H1 (cell line): ENCODE measurements around the gene EPSTI1. TPM values are rescaled to one million over a fixed set of nuclear protein-coding genes. Genes with fewer than 3 reads are reported as not detected.

Source experiments
- CTCF ChIA-PET: fragments of 300-600 bp; sonication (Branson Sonifier 250); formaldehyde crosslinking; loops from one replicate; lab custom pipeline; 2021; ENCODE audit not compliant: partially characterized antibody; lab: Charles Lee
- POLR2A ChIA-PET: fragments of 300-600 bp; sonication (Branson Sonifier 250); formaldehyde crosslinking; loops from one replicate; lab custom pipeline; 2021; ENCODE audit warnings: inconsistent platforms; ENCODE audit not compliant: partially characterized antibody; lab: Charles Lee
- DNase-seq, 2 experiments: peaks; one replicate each; pipeline versions ENCODE4 v3.0.0 to v3.0.0-alpha.2; 2010 to 2022; ENCODE audit warnings: low spot score in 2 of 2, low read depth in 1 of 2, mixed read lengths in 1 of 2
- FAIRE-seq: peaks from 2 replicates; lab custom pipeline; 2011; peaks lifted over from hg19 to GRCh38; lab: Jason Lieb, UNC
- H2AFZ ChIP-seq: 2 replicates; pipeline ENCODE4 v1.8.1; 2012; ENCODE audit warnings: low read length, inconsistent platforms
- H2AK5ac ChIP-seq: 2 replicates; pipeline ENCODE4 v1.6.1; 2013; ENCODE audit warnings: low read depth, low read length
- H2BK120ac ChIP-seq: replicated peaks from 2 replicates; pipeline ENCODE3; 2013; ENCODE audit warnings: low read depth, low read length, inconsistent platforms
- H2BK12ac ChIP-seq: 2 replicates; pipeline ENCODE4 v1.6.1; 2013; ENCODE audit warnings: low read depth, low read length
- H2BK15ac ChIP-seq: 2 replicates; pipeline ENCODE4 v1.6.1; 2013; ENCODE audit warnings: low read length
- H2BK20ac ChIP-seq: 2 replicates; pipeline ENCODE4 v1.6.1; 2013; ENCODE audit warnings: low read length
- H2BK5ac ChIP-seq: 2 replicates; pipeline ENCODE4 v1.6.1; 2013; ENCODE audit warnings: low read depth, low read length
- H3K14ac ChIP-seq: 2 replicates; pipeline ENCODE4 v1.6.1; 2013; ENCODE audit warnings: inconsistent platforms; ENCODE audit not compliant: insufficient read length
- H3K18ac ChIP-seq: 2 replicates; pipeline ENCODE4 v1.6.1; 2013; ENCODE audit warnings: low read length; ENCODE audit errors: extremely low read depth
- H3K23ac ChIP-seq: 2 replicates; pipeline ENCODE4 v1.6.1; 2013; ENCODE audit warnings: inconsistent platforms; ENCODE audit not compliant: insufficient read length
- H3K23me2 ChIP-seq: 2 replicates; pipeline ENCODE4 v1.6.1; 2013; ENCODE audit warnings: low read depth, low read length
- H3K27ac ChIP-seq: 2 replicates; pipeline ENCODE4 v1.6.1; 2011; ENCODE audit warnings: low read depth, low read length, inconsistent platforms
- H3K27me3 ChIP-seq, 4 experiments: replicated peaks in 1 of 4; 1 replicate in 1 of 4; 2 replicates in 3 of 4; pipeline versions ENCODE4 v1.6.1 to v1.8.1; 2011 to 2013; ENCODE audit warnings: low read length in 3 of 4, mild to moderate bottlenecking in 3 of 4, inconsistent platforms in 2 of 4, mixed read lengths in 2 of 4, moderate library complexity in 1 of 4; ENCODE audit not compliant: control insufficient read depth in 3 of 4, insufficient read depth in 3 of 4; ENCODE audit errors: extremely low read depth in 1 of 4
- H3K36me3 ChIP-seq, 4 experiments: 2 replicates each; pipeline versions ENCODE4 v1.6.1 to v1.8.1; 2011 to 2013; ENCODE audit warnings: mild to moderate bottlenecking in 4 of 4, low read length in 3 of 4, moderate library complexity in 2 of 4, control low read depth in 1 of 4, inconsistent platforms in 1 of 4; ENCODE audit not compliant: insufficient read depth in 4 of 4, control insufficient read depth in 2 of 4
- H3K4ac ChIP-seq: replicated peaks from 2 replicates; pipeline ENCODE3; 2013; ENCODE audit warnings: low read length, low read depth, mixed read lengths, inconsistent platforms; ENCODE audit not compliant: insufficient read length
- H3K4me1 ChIP-seq, 4 experiments: replicated peaks in 1 of 4; 1 replicate in 1 of 4; 2 replicates in 3 of 4; pipeline versions ENCODE4 v1.6.1 to v1.8.1; 2011 to 2013; ENCODE audit warnings: low read length in 3 of 4, inconsistent platforms in 2 of 4, mixed read lengths in 1 of 4; ENCODE audit not compliant: insufficient read depth in 4 of 4, control insufficient read depth in 3 of 4
- H3K4me2 ChIP-seq, 2 experiments: 2 replicates each; pipeline versions ENCODE4 v1.6.1 to v1.8.1; 2011 to 2013; ENCODE audit warnings: low read depth in 2 of 2, low read length in 2 of 2, control low read depth in 1 of 2, inconsistent platforms in 1 of 2, mild to moderate bottlenecking in 1 of 2; ENCODE audit not compliant: insufficient read depth in 1 of 2
- H3K4me3 ChIP-seq, 4 experiments: fragments of 200-600, 300-600 bp in 1 of 4; sonication (generic), shearing (Covaris generic), sonication (Bioruptor Twin) in 1 of 4; 2 replicates each; pipeline versions ENCODE4 v1.5.1 to v1.8.1; 2011 to 2016; ENCODE audit warnings: low read length in 4 of 4, low read depth in 3 of 4, control low read depth in 2 of 4, inconsistent platforms in 2 of 4, mild to moderate bottlenecking in 2 of 4, mixed read lengths in 1 of 4, moderate library complexity in 1 of 4; ENCODE audit not compliant: insufficient read depth in 2 of 4; ENCODE audit errors: extremely low read depth in 1 of 4
- H3K56ac ChIP-seq: replicated peaks from 2 replicates; pipeline ENCODE3; 2013; ENCODE audit warnings: low read depth, mild to moderate bottlenecking, mixed read lengths, low read length, inconsistent platforms; ENCODE audit not compliant: insufficient read length
- H3K79me1 ChIP-seq: 2 replicates; pipeline ENCODE4 v1.6.1; 2013; ENCODE audit warnings: low read depth, low read length, control low read depth
- H3K79me2 ChIP-seq, 2 experiments: 2 replicates each; pipeline versions ENCODE4 v1.6.1 to v1.8.1; 2012 to 2013; ENCODE audit warnings: low read length in 2 of 2, mild to moderate bottlenecking in 2 of 2, inconsistent platforms in 1 of 2; ENCODE audit not compliant: insufficient read depth in 2 of 2, control insufficient read depth in 1 of 2
- H3K9ac ChIP-seq, 4 experiments: replicated peaks in 1 of 4; 1 replicate in 1 of 4; 2 replicates in 3 of 4; pipeline versions ENCODE4 v1.6.1 to v1.8.1; 2011 to 2013; ENCODE audit warnings: low read depth in 3 of 4, low read length in 3 of 4, control low read depth in 2 of 4, mild to moderate bottlenecking in 2 of 4, moderate library complexity in 2 of 4, inconsistent platforms in 1 of 4; ENCODE audit errors: extremely low read depth in 1 of 4
- H3K9me3 ChIP-seq, 2 experiments: 2 replicates each; pipeline versions ENCODE4 v1.6.1 to v1.8.1; 2012 to 2013; ENCODE audit warnings: mild to moderate bottlenecking in 2 of 2, moderate library complexity in 2 of 2, control low read depth in 1 of 2, inconsistent platforms in 1 of 2, low read depth in 1 of 2, low read length in 1 of 2, mixed read lengths in 1 of 2; ENCODE audit not compliant: insufficient read depth in 2 of 2
- H4K20me1 ChIP-seq, 2 experiments: replicated peaks in 1 of 2; 2 replicates each; pipeline versions ENCODE3 to v1.8.1; 2011 to 2013; ENCODE audit warnings: inconsistent platforms in 2 of 2, low read length in 2 of 2, mild to moderate bottlenecking in 1 of 2; ENCODE audit not compliant: insufficient read depth in 2 of 2, control insufficient read depth in 1 of 2
- H4K5ac ChIP-seq: 2 replicates; pipeline ENCODE4 v1.6.1; 2013; ENCODE audit warnings: low read length, low read depth, mixed read lengths, inconsistent platforms; ENCODE audit not compliant: insufficient read length
- H4K8ac ChIP-seq: 2 replicates; pipeline ENCODE4 v1.8.0; 2013; ENCODE audit warnings: mild to moderate bottlenecking, moderate library complexity, low read length, inconsistent platforms; ENCODE audit not compliant: insufficient read depth; ENCODE audit errors: extremely low read depth
- H4K91ac ChIP-seq: replicated peaks from 2 replicates; pipeline ENCODE3; 2013; ENCODE audit warnings: low read length, mixed read lengths, inconsistent platforms; ENCODE audit not compliant: insufficient read length
- CEBPB ChIP-seq: IDR thresholded peaks from 2 replicates; pipeline ENCODE4 v1.6.1; 2012; ENCODE audit warnings: low read depth, low read length
- RFX5 ChIP-seq: IDR thresholded peaks from 2 replicates; pipeline ENCODE4 v1.6.1; 2011; ENCODE audit warnings: low read depth, low read length, improper control_type of control experiment, borderline replicate concordance
- TAF7 ChIP-seq: optimal IDR thresholded peaks from 2 replicates; pipeline ENCODE3; 2011; ENCODE audit warnings: low read depth, mild to moderate bottlenecking, inconsistent platforms, low read length, moderate library complexity, borderline replicate concordance
- TEAD4 ChIP-seq: IDR thresholded peaks from 2 replicates; pipeline ENCODE4 v1.6.1; 2012; ENCODE audit warnings: low read depth, low read length, inconsistent platforms, mixed read lengths
- WGBS, 2 experiments: shearing (Covaris generic) in 1 of 2; methylation state at CpG; one replicate each; pipeline versions ENCODE4 v1.1.6 to v1.1.7; 2013 to 2015; ENCODE audit warnings: low lambda C conversion rate in 2 of 2, mixed read lengths in 2 of 2, inconsistent platforms in 1 of 2, low coverage in 1 of 2, missing lambda C conversion rate in 1 of 2; ENCODE audit not compliant: insufficient replicate concordance in 2 of 2, insufficient coverage in 1 of 2, insufficient read length in 1 of 2; ENCODE audit errors: extremely low coverage in 1 of 2, missing lambda C conversion rate in 1 of 2; 5-methylcytosine and 5-hydroxymethylcytosine counted together
- polyA plus RNA-seq, 7 experiments: library from polyadenylated mRNA; depleted of rRNA in 3 of 7; stranded (reverse) in 5 of 7; unstranded in 2 of 7; fragments of >200 nt in 5 of 7; fragments of 200-250 nt in 2 of 7; gene quantifications; 1 replicate in 5 of 7; 2 replicates in 1 of 7; 4 replicates in 1 of 7; pipeline versions ENCODE4 v1.2.1 to v1.2.3, GENCODE V29; 2011 to 2013; ENCODE audit warnings: missing spikeins in 2 of 7, mixed read lengths in 2 of 7
- total RNA-seq: library from RNA; stranded (reverse); fragmentation: NEBNext Ultra II Directional; extraction: Animal tissue kit (Norgen Biotek cat#: 25700); gene quantifications from 2 replicates; pipeline ENCODE4 v1.2.1, GENCODE V29; 2021
- TF ChIP-seq, protein P1 (sequence below): IDR thresholded peaks from 2 replicates; pipeline ENCODE4 v1.6.1; 2012; ENCODE audit warnings: low read length, inconsistent platforms
- TF ChIP-seq, protein P2 (sequence below): IDR thresholded peaks from 2 replicates; pipeline ENCODE4 v1.6.1; 2011; ENCODE audit warnings: low read depth, mild to moderate bottlenecking, low read length; ENCODE audit not compliant: insufficient read depth
- TF ChIP-seq, protein P3 (sequence below): IDR thresholded peaks from 2 replicates; pipeline ENCODE4 v1.6.1; 2012; ENCODE audit warnings: inconsistent platforms

Gene EPSTI1
- total and polyA plus RNA-seq, 2 of the 8 experiments (the other 6 are each of a cell fraction or from before 2014, with no cell fraction given): 0.23 to 0.37 TPM

DNA sequence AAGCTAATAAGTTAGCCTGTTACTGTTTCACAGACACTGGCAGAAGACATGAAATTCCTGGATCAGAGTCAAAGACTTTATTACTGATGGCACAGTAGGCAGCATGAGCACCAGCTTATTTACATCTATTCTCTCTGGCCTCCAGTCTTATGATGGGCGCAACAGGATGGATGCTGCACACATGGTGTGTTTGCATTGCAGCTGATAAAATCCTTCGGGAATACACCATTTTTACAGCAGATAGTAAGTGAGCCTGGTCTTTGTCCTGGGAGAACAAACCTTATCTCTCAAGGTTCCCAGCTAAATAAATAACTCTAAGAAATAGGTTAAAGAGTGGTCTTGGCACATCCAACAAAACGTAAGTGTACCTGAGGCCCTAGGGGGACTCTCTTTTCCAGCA, 16.0 kb downstream of the EPSTI1 start:
- no peak overlapping the region for H2BK5ac ChIP-seq
- no peaks in the 10 kb centered on the region for H3K79me1 ChIP-seq
- H2BK120ac ChIP-seq: no peak overlapping the region
- no peak overlapping the region for H3K14ac ChIP-seq
- TF ChIP-seq TEAD4: no peak
- TF ChIP-seq, protein P1, sequence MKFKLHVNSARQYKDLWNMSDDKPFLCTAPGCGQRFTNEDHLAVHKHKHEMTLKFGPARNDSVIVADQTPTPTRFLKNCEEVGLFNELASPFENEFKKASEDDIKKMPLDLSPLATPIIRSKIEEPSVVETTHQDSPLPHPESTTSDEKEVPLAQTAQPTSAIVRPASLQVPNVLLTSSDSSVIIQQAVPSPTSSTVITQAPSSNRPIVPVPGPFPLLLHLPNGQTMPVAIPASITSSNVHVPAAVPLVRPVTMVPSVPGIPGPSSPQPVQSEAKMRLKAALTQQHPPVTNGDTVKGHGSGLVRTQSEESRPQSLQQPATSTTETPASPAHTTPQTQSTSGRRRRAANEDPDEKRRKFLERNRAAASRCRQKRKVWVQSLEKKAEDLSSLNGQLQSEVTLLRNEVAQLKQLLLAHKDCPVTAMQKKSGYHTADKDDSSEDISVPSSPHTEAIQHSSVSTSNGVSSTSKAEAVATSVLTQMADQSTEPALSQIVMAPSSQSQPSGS: no peak
- TF ChIP-seq, protein P2, sequence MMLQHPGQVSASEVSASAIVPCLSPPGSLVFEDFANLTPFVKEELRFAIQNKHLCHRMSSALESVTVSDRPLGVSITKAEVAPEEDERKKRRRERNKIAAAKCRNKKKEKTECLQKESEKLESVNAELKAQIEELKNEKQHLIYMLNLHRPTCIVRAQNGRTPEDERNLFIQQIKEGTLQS: no peak
- TF ChIP-seq, protein P3, sequence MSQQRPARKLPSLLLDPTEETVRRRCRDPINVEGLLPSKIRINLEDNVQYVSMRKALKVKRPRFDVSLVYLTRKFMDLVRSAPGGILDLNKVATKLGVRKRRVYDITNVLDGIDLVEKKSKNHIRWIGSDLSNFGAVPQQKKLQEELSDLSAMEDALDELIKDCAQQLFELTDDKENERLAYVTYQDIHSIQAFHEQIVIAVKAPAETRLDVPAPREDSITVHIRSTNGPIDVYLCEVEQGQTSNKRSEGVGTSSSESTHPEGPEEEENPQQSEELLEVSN: no peak
- no peak for TF ChIP-seq TAF7
- no peak for TF ChIP-seq CEBPB
- TF ChIP-seq RFX5: no peak
- H2AFZ ChIP-seq: no peak overlapping the region
- H3K9me3 ChIP-seq: no peaks in the 10 kb centered on the region; a peak in 1 of 4 replicates
- no peak overlapping the region for H3K27ac ChIP-seq
- H3K36me3 ChIP-seq: no peaks in the 10 kb centered on the region
- no peak overlapping the region for H2BK15ac ChIP-seq
- H3K23me2 ChIP-seq: no peaks in the 10 kb centered on the region
- 87% methylated on average over 3 of the region's 3 CpGs; no CpG with 5 or more reads in 1 of the 2 experiments for WGBS, 2 experiments
- no peak overlapping the region for H3K4me2 ChIP-seq
- peaks cover 0 to 8% (median 0%) of the 10 kb centered on the region in 4 experiments; a peak in 1 of 7 replicates for H3K4me1 ChIP-seq
- no peak overlapping the region for H4K8ac ChIP-seq
- H3K18ac ChIP-seq: no peak overlapping the region
- H3K56ac ChIP-seq: no peak overlapping the region
- no peak overlapping the region for H3K23ac ChIP-seq
- H2BK12ac ChIP-seq: no peak overlapping the region
- ChIA-PET POLR2A (interaction anchor here (1.5 kb wide), 1 partner anchor 109 kb away, joined by 4 read pairs; no protein-coding TSS in a partner anchor), CTCF (no interaction called here)
- H3K79me2 ChIP-seq: no peaks in the 10 kb centered on the region
- FAIRE-seq (no peak), DNase-seq (no peak)
- no peaks in the 10 kb centered on the region for H4K20me1 ChIP-seq
- no peak overlapping the region for H2AK5ac ChIP-seq
- no peak overlapping the region for H4K5ac ChIP-seq
- H3K4ac ChIP-seq: no peak overlapping the region
- H3K27me3 ChIP-seq: no peaks in the 10 kb centered on the region
- H4K91ac ChIP-seq: no peak overlapping the region
- H3K9ac ChIP-seq: no peak overlapping the region
- no peak overlapping the region for H2BK20ac ChIP-seq
- no peak overlapping the region for H3K4me3 ChIP-seq
